ENCODE measurements around the gene ZBTB26. TPM values are rescaled to one million over a fixed set of nuclear protein-coding genes. Genes with fewer than 3 reads are reported as not detected.

ZBTB26 gene
- total RNA-seq, 1 donor, result 4.3 TPM

- TF ChIP-seq CTCF (IDR thresholded peaks at IDR 0.05; ENCODE audit: insufficient read depth, low read depth, low read length), result no peak
- DNase-seq (ENCODE audit: low read depth), result no peak
- no peak overlapping the region for H3K4me3 ChIP-seq (ENCODE audit: low read depth, low read length)
These were observed 19.7 kb upstream of the ZBTB26 start for GRCh38 chr9:122951056-122951455.

- no peak for DNase-seq (ENCODE audit: low read depth)
- no peak overlapping the region for H3K4me3 ChIP-seq (ENCODE audit: low read depth, low read length)
- no peak for TF ChIP-seq CTCF (IDR thresholded peaks at IDR 0.05; ENCODE audit: insufficient read depth, low read depth, low read length)
These were observed 19.0 kb upstream of the ZBTB26 start for GRCh38 chr9:122950263-122950662.

- DNase-seq (ENCODE audit: low read depth), result no peak
- H3K4me3 ChIP-seq (ENCODE audit: low read depth, low read length), result no peak overlapping the region
- TF ChIP-seq CTCF (IDR thresholded peaks at IDR 0.05; ENCODE audit: insufficient read depth, low read depth, low read length), result no peak
These were observed 18.4 kb upstream of the ZBTB26 start for GRCh38 chr9:122949696-122950095.

- no peak for TF ChIP-seq CTCF (IDR thresholded peaks at IDR 0.05; ENCODE audit: insufficient read depth, low read depth, low read length)
- no peak overlapping the region for H3K4me3 ChIP-seq (ENCODE audit: low read depth, low read length)
- DNase-seq (ENCODE audit: low read depth), result no peak
These were observed 17.0 kb upstream of the ZBTB26 start for GRCh38 chr9:122948313-122948712.

DNA sequence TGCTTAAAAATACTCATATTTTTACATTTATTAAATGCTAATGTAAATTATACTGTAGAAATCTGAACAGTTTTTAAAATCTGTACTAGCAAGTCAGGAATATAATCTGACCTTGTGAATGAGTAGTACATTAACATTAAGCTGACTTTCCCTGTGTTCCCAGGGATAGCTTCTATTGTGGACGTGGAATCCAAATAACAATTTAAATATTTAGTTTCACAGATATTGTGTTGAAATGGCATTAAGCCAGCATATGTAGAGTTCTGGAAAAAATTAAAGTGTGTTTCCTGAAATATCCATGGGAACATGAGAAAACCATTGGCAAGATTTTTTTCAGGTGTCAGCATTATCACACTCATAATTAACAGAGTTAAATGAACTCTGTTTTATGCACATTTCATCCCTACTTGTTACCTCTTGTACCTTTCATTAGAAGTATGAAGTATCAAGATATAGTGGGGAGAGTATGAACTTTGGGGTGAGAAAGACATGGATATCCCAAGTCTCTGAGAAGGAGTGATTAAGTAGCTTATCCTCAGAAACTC lies 15.2 kb upstream of the ZBTB26 start:
- no peak for DNase-seq (ENCODE audit: low read depth)
- no peak overlapping the region for H3K4me3 ChIP-seq (ENCODE audit: low read depth, low read length)
- TF ChIP-seq CTCF (IDR thresholded peaks at IDR 0.05; ENCODE audit: insufficient read depth, low read depth, low read length), result no peak

- no peak overlapping the region for H3K4me3 ChIP-seq (ENCODE audit: low read depth, low read length)
- TF ChIP-seq CTCF (IDR thresholded peaks at IDR 0.05; ENCODE audit: insufficient read depth, low read depth, low read length), result no peak
- no peak for DNase-seq (ENCODE audit: low read depth)
These were observed 13.9 kb upstream of the ZBTB26 start for GRCh38 chr9:122944960-122945888.
